Spleen (tissue), 7 donors: ENCODE results near the gene ERGIC1.

Source experiments
- CTCF ChIP-seq, 11 experiments: fragments of 200-600 bp in 7 of 11; fragments of 450-650 bp in 4 of 11; sonication (generic) in 4 of 11; IDR thresholded peaks in 8 of 11; conservative IDR thresholded peaks in 3 of 11; 1 replicate in 7 of 11; 2 replicates in 4 of 11; pipeline versions ENCODE4 v1.4.0 to v1.8.0; 2016 to 2021; ENCODE audit warnings: antibody characterized with exemption in 11 of 11, inconsistent platforms in 4 of 11, mild to moderate bottlenecking in 1 of 11
- POLR2AphosphoS5 ChIP-seq, 3 donors: sonication (generic); formaldehyde crosslinking; IDR thresholded peaks; one replicate each; pipeline ENCODE4 v1.5.1; 2017; ENCODE audit warnings: antibody characterized with exemption in 3 of 3
- donor health status: DM: no; HTN: no; CAD: no; lungs with moderate emphysema.
- donor health status: DM: no; HTN: no; CAD: no.
- donor health status: DM: no; HTN: no; CAD: no.

- TF ChIP-seq POLR2AphosphoS5 (IDR thresholded peaks at IDR 0.05) (no peak), CTCF (IDR thresholded peaks at IDR 0.05 in 8 of 11, conservative IDR thresholded peaks at IDR 0.05 in 3 of 11) (no peak)
These were observed 63.6 kb downstream of the ERGIC1 start for GRCh38 chr5:172897481-172898217.
